Left renal cortex interstitium (tissue), 4 donors: Measurements from ENCODE around the gene MAP3K6. TPM values are rescaled to one million over a fixed set of nuclear protein-coding genes. Genes with fewer than 3 reads are reported as not detected.
A peak's percentile ranks its signal among the peaks of the same experiment; 100 is the strongest.
"Not testable (repeated sequence)": the region's sequence is repeated elsewhere in the genome, so short reads cannot be mapped to it uniquely, and the experiment has no call there.

Source experiments
- DNase-seq, 4 donors: peaks; one replicate each; pipeline ENCODE4 v3.0.0-alpha.2; 2013; ENCODE audit warnings: low read depth in 4 of 4, low spot score in 2 of 4, missing footprints in 1 of 4
- polyA plus RNA-seq, 4 donors: library from polyadenylated mRNA; unstranded; fragments of 120-200 nt; gene quantifications; one replicate each; pipeline ENCODE4 v1.2.1, GENCODE V29; 2013; ENCODE audit not compliant: insufficient read length in 4 of 4

Gene MAP3K6
- polyA plus RNA-seq, 4 donors, result 5.5 to 11.3 (median 9.4) TPM

GRCh38 chr1:27398405-27399149, 31.8 kb upstream of the MAP3K6 start:
- DNase-seq, result no peak

GRCh38 chr1:27397749-27398148, 31.0 kb upstream of the MAP3K6 start:
- DNase-seq, result no peak

- no peak for DNase-seq
Measured at GRCh38 chr1:27397110-27397509, 30.3 kb upstream of the MAP3K6 start.

DNA sequence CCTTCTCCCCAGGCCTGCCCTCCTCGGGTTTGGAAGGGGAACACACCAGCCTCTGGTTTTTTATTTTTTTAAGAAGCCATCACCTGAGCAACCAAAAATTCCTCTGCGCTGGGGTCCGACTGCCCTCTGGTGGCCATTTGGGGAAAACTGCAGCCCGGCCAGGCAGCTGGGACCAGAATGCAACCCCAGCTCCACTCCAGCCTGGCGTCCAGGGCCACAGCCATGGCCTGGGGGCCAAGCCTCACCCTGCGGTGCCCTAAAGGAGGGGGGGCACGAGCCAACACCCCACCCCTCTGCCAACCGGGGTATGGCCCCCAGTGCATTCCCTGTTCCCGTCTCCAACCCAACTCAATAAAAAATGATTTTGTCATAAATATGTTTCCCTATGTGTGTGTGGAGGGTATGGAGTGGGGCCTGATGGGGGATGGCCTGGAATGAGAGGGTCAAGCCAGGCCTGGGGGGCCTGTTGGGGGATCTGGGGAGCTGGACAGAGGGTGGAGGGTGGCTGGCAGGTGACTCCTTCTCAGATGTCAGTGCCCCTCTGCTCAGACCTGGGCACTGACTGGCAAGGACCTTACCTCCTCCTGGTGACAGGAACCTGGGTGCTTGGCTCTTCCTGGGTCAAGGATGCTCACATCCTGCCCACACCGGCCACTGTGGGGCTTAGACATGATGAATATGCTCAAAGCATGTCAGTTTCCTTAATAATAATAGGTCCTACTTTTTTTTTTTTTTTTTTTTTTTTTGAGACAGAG, 28.9 kb upstream of the MAP3K6 start:
- no peak for DNase-seq

DNA sequence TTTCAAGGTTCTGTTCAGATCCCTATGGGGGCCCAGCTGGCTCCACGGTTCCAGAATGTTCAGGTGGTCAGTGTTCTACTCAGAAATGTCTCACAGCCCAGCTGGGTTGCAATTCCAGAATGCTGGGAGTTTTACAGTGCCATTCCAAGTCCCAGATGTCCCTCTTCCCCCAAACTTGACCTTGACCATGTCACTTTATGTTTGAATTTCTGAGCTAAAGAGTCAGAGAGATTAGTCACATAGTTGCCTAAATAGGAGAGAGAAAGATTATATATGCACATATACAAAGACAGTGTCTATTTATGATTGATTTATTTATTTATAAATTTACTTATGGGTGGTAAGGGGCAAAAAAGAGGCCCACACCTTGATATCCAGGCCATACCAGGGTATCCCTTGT, 28.2 kb upstream of the MAP3K6 start:
- DNase-seq, result no peak

DNA sequence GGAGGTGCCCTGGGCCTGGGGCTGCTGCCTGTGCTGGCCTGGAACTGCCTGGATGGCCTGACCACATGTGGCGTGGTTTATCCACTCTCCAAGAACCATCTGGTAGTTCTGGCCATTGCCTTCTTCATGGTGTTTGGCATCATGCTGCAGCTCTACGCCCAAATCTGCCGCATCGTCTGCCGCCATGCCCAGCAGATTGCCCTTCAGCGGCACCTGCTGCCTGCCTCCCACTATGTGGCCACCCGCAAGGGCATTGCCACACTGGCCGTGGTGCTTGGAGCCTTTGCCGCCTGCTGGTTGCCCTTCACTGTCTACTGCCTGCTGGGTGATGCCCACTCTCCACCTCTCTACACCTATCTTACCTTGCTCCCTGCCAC, 27.5 kb upstream of the MAP3K6 start:
- DNase-seq, result no peak

GRCh38 chr1:27393641-27394281, 27.0 kb upstream of the MAP3K6 start:
- DNase-seq, result no peak

DNA sequence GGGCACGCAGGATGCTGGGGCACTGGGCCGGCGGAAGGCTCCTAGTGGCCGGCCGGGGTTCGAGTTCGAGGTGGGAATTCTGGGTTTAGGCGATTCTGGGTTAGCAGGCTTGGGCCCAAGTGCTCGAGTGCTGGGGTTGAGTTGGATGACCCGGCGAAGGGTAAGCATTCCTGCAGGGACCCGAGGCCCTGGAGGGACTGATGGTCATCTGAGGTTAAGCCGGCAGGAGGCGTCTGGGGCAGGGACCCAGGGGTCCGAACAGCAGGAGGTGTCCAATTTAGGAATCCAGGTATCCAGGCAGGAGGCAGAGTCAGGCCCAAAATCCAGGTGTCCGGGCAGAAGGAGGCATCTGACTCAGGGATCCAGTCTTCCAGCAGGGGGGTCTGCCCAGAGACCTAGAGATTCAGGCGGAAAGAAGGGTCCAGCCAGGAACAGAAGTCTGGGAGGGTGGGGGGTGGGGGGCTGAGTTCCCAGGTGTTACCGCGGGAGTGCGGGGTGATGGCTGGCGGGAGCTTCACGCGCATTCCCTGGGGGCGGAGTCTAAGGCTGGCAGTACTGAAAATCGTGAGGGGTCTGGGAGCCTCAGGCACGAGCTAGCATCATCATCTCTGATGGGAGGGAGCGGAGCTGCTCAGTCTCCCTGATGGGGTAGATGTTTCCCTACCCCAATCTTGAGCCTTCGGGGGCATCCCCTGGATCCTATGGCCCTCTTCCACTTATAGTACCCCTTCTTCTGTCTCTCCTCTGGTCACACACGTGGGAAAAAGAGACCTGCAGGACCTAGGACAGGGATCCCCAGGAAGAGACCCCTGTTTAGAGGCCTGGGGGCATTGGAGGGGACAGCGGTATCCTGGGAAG, 26.2 kb upstream of the MAP3K6 start:
- no peak for DNase-seq

DNA sequence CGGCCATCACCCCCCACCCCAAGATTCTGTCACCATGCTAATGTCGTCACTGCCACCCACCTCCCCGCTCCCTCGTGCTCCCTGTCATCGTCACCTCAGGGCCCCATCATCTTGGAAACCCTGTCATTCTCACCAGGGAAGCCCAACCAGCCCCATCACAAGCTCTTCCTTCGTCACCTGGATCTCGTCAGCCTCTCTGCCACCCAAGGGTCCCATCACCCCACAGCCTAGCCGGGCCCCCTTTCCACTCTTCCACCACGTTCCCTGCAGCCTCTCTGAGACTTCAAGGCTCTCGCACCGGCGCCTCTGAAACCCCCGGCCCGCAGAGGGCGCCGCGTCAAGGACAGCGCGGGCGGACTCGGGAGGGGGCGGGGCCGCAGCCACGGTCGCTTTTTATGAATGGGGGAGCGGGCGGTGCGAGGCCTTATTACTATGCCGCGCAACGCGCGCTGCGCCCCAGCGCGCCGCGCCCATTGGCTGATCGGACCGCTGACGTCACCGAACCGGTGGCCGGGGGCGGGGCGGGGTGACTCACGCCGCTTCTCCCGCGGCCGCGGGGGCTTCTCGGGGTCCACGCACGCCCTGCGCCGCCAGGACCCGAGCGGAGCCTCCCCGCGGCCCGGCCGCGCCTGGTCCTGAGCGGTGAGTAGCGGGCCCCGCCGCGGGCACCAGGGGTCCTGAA, 25.5 kb upstream of the MAP3K6 start, which contains the start of gene GPR3:
GPR3 (plus strand) TSS at position 527 of the 682 bp plus-strand sequence. CDS start 1,177 bp downstream, outside the sequence.
- peak in 1 of 4 donors; percentile 76 for DNase-seq

GRCh38 chr1:27391511-27392095, 24.8 kb upstream of the MAP3K6 start:
- no peak for DNase-seq

DNA sequence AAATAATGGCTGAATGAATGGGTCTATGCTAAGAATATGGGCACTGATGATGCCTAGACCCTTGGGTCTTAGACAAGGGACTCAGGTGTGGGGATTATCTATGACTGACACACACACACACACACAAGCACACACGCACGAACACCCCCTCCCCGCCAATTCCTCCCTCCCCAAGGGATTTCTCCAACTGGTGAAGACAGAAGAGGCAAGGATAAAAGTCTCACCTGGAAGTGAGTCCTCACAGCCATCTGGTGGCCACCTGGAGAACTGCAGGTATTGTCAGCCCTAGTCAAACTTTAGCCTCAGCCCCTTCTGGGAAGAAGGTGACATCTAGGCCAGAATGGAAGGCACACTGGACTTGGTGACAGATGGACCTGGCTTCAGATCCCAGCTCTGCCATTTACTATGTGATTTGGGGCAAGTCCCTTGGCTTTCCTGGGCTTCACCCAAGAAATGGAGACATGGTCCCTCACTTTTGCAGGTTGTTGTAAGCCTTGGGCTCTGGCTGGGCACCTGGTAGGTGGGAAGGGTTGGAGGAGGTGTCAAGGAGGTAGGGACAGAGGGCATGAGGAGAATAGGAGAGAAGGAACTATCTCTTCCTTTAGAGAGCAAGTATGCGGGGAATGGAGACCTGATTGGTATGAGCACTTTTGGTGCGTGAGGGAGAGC, 21.7 kb upstream of the MAP3K6 start:
- DNase-seq, result no peak

DNA sequence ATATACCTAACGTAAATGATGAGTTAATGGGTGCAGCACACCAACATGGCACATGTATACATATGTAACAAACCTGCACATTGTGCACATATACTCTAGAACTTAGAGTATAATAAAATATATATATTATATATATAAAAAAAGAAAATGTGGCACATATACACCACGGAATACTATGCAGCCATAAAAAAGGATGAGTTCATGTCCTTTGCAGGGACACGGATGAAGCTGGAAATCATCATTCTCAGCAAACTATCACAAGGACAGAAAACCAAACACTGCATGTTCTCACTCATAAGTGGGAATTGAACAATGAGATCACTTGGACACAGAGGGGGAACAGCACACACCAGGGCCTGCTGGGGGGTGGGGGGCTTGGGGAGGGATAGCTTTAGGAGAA, 18.0 kb upstream of the MAP3K6 start:
- DNase-seq, result not testable (repeated sequence)

DNA sequence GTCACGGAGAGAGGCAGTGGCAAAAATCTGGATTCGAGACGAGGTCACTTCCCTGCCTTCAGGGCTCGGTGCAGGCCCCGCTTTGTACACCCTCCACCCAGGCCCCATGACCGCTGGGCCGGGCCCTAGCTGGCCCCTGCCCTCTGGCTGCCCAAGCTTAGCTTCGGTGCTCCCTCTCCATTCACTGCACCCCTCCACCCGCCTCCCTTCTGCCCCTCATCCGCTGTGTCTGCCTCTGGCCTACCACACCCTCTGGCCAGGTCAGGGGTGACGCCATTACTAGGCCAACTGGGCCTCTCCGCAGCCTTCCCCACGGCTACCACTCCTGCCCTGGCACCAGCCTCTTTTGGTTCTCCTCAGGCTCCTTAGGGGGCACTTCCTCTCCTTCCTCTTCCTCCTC, 16.9 kb upstream of the MAP3K6 start:
- DNase-seq, result no peak

GRCh38 chr1:27383039-27383605, 16.4 kb upstream of the MAP3K6 start, which contains the start of gene CD164L2:
Gene CD164L2, minus strand, starts transcription at chr1:27383333. Its CDS starts 94 bp downstream, at chr1:27383239.
- no peak for DNase-seq

DNA sequence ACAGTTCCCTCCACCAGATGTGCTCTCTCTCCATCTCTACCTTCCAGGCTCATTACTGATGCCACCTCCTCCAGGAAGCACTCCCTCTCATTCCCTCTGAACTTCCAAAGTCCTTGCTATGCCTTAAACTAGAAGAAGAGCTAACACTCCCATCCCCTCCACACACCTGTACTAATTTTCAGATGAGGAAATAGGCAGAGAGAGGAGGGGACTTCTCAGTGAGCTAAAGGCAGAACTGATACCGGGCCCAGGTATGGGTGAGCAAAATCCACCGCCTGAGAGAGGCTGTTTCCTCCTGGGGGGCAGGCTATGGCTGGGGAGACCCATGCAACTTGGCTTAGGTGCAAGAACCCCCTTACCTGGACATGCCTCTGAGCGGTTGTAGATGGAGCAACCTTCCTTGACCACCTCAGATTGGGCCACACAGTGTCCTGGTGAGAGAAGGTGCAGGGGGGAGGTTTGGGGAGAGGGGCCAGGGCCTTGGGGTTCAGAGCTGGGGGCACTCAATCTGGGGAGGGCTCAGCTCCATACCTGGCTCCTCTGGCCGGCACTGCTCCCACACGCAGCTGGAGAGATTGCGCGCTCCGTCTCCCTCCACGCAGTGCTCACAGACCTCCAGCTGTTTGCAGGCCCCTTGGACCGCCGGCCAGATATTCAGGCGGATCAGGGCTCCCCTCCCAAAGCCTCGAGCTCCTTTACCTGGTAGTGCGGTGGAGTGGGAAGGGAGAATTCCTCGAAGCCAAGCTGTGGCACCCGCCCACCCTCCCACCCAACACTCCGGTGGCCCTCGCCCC, 15.4 kb upstream of the MAP3K6 start:
- DNase-seq, result no peak

- DNase-seq, result no peak
Measured at GRCh38 chr1:27380766-27381733, 14.3 kb upstream of the MAP3K6 start.

DNA sequence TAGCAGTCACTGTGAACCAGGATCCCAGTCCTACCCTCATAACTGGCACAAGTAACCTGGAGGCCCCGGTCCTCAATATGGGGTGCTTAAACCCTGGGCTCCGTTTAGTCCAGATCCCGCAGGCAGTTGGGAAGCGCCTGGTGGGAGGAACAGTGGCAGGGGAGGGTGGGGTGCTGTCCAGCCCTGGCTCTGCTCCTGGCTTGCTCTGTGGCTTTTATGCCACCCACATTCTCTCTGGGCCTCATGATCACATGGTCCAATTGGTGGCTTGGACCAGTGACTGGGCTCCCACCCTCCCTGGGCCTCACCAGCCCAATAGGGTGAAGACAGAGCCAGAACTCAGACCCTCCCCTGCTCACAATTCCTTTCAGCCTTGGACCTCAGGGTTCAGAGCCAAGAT, 13.5 kb upstream of the MAP3K6 start:
- no peak for DNase-seq
